Transverse colon (tissue), 4 donors: ENCODE results near the gene SGIP1. TPM values are rescaled to one million over a fixed set of nuclear protein-coding genes. Genes with fewer than 3 reads are reported as not detected.

Source experiments
- DNase-seq: peaks from one replicate; pipeline ENCODE4 v3.0.0-alpha.2; 2019
- H3K27ac ChIP-seq, 4 donors: fragments of 200-600 bp; sonication (generic); 2 replicates each; pipeline ENCODE4 v1.5.1; 2016 to 2018; ENCODE audit warnings: inconsistent platforms in 4 of 4
- H3K27me3 ChIP-seq: fragments of 200-600 bp; sonication (generic); 2 replicates; pipeline ENCODE4 v1.5.1; 2017; ENCODE audit warnings: inconsistent platforms
- H3K36me3 ChIP-seq, 4 donors: fragments of 200-600 bp; sonication (generic); 2 replicates each; pipeline ENCODE4 v1.5.1; 2017 to 2019; ENCODE audit warnings: inconsistent platforms in 4 of 4
- H3K4me1 ChIP-seq, 4 donors: fragments of 200-600 bp; sonication (generic); 2 replicates each; pipeline ENCODE4 v1.5.1; 2017 to 2020; ENCODE audit warnings: inconsistent platforms in 4 of 4
- H3K4me3 ChIP-seq, 4 donors: fragments of 200-600 bp; sonication (generic); 1 replicate in 1 of 4; 2 replicates in 3 of 4; pipeline versions ENCODE4 v1.5.1 to v1.6.1; 2017 to 2019; ENCODE audit warnings: inconsistent platforms in 4 of 4
- H3K9me3 ChIP-seq, 2 donors: fragments of 200-600 bp; sonication (generic); 2 replicates each; pipeline ENCODE4 v1.5.1; 2017 to 2019; ENCODE audit warnings: inconsistent platforms in 2 of 2
- EP300 ChIP-seq: sonication (generic); formaldehyde crosslinking; IDR thresholded peaks from one replicate; pipeline ENCODE4 v1.6.1; 2017; ENCODE audit warnings: antibody characterized with exemption, low read depth
- POLR2A ChIP-seq: fragments of 450-650 bp; IDR thresholded peaks from one replicate; pipeline ENCODE4 v1.6.1; 2016; ENCODE audit warnings: antibody characterized with exemption, mild to moderate bottlenecking, moderate library complexity
- POLR2AphosphoS5 ChIP-seq, 3 donors: sonication (generic); formaldehyde crosslinking; IDR thresholded peaks; one replicate each; pipeline ENCODE4 v1.6.1; 2016; ENCODE audit warnings: antibody characterized with exemption in 3 of 3
- WGBS, 2 donors: methylation state at CpG; one replicate each; pipeline ENCODE4 v1.1.5; 2018; ENCODE audit warnings: low coverage in 1 of 2; 5-methylcytosine and 5-hydroxymethylcytosine counted together
- in situ Hi-C, 4 donors: fragments of 200-750 bp; cut with MboI; loops; one replicate each; pipeline versions ENCODE4 v1.15.0 to v1.15.1; 2017; ENCODE audit warnings: low sequenced_read_pairs in 3 of 4, low pct_ligation_motif_present in 1 of 4, low pct_unique_long_range_greater_than_20kb in 1 of 4
- intact Hi-C: fragments of 100-400 bp; cut with DNase I; formaldehyde crosslinking; loops from one replicate; pipeline ENCODE4 v1.15.1; 2023; ENCODE audit warnings: low total_unique reads
- total RNA-seq, 4 donors: library from RNA; depleted of rRNA; stranded (reverse); fragments of >200 nt; gene quantifications; one replicate each; pipeline ENCODE4 v1.1.0, GENCODE V29; 2016
- TF ChIP-seq, protein P1 (sequence below), 5 experiments: fragments of 200-600 bp in 3 of 5; fragments of 450-650 bp in 2 of 5; sonication (generic) in 3 of 5; IDR thresholded peaks; 1 replicate in 2 of 5; 2 replicates in 3 of 5; pipeline ENCODE4 v1.5.1; 2016 to 2017; ENCODE audit warnings: antibody characterized with exemption in 5 of 5, inconsistent platforms in 3 of 5, mild to moderate bottlenecking in 2 of 5, moderate library complexity in 1 of 5

Gene SGIP1
- total RNA-seq, 4 donors from 2014 or later, result 1.4 to 1.8 TPM; not detected in 2

DNA sequence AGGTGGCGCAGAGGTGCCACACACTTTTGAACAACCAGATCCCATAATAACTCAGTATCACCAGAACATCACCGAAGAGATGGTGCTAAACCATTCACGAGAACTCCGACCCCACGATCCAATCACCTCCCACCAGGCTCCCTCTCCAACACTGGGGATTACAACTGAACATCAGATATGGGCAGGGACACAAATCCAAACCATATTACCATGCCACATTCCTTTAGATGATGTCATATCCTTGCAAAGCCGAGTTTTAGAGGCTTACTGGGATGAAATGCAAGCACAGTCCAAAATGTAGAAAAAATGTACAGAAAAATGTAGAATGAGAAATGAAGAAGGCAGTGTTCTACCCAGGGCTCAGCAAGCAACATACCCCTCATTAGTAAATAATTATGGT, 64.7 kb downstream of the SGIP1 start:
- Histone ChIP-seq H3K4me3 (no peak overlapping the region), H3K4me1 (no peaks in the 10 kb centered on the region), H3K9me3 (no peaks in the 10 kb centered on the region), H3K36me3 (no peaks in the 10 kb centered on the region), H3K27me3 (no peaks in the 10 kb centered on the region), H3K27ac (no peak overlapping the region)
- TF ChIP-seq POLR2A, result no peak
- no peak for TF ChIP-seq EP300
- no peak for TF ChIP-seq POLR2AphosphoS5 (IDR thresholded peaks at IDR 0.05)
- TF ChIP-seq, protein P1, sequence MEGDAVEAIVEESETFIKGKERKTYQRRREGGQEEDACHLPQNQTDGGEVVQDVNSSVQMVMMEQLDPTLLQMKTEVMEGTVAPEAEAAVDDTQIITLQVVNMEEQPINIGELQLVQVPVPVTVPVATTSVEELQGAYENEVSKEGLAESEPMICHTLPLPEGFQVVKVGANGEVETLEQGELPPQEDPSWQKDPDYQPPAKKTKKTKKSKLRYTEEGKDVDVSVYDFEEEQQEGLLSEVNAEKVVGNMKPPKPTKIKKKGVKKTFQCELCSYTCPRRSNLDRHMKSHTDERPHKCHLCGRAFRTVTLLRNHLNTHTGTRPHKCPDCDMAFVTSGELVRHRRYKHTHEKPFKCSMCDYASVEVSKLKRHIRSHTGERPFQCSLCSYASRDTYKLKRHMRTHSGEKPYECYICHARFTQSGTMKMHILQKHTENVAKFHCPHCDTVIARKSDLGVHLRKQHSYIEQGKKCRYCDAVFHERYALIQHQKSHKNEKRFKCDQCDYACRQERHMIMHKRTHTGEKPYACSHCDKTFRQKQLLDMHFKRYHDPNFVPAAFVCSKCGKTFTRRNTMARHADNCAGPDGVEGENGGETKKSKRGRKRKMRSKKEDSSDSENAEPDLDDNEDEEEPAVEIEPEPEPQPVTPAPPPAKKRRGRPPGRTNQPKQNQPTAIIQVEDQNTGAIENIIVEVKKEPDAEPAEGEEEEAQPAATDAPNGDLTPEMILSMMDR (IDR thresholded peaks at IDR 0.05), result no peak
- DNase-seq, result no peak
- in situ Hi-C loops, result no loop called here
- 84 to 85% methylated on average over 5 to 6 of the region's 6 CpGs for WGBS, 2 donors
- intact Hi-C loops, result no loop called here

DNA sequence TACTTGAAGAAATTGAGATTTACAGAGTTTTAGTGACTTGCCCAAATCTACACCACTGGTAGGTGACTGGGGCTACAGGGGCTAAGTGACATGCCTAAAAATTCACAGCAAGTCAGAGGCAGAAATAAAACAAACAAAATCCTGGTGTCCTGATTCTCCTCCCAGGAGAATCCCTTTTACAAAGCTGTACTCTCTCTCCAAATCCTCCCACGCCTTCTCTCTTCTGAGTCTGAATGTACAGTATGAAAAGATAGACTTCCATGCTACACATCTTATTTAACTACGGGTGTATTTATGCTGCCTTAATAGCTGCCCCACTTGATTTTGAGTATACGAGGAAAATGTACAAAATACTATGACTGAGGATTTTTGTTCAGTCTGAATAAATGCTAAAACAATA, 65.4 kb downstream of the SGIP1 start:
- H3K27ac ChIP-seq, result no peak overlapping the region
- in situ Hi-C loops (no loop called here), intact Hi-C loops (no loop called here)
- no peaks in the 10 kb centered on the region for H3K36me3 ChIP-seq
- TF ChIP-seq POLR2AphosphoS5 (IDR thresholded peaks at IDR 0.05), result no peak
- TF ChIP-seq, protein P1 (IDR thresholded peaks at IDR 0.05), result no peak
- no peak for TF ChIP-seq EP300
- no peak for TF ChIP-seq POLR2A
- no peaks in the 10 kb centered on the region for H3K27me3 ChIP-seq
- no peak overlapping the region for H3K4me3 ChIP-seq
- H3K9me3 ChIP-seq, result no peaks in the 10 kb centered on the region
- no peaks in the 10 kb centered on the region for H3K4me1 ChIP-seq
- DNase-seq, result no peak
- WGBS, 2 donors, result 79 to 82% methylated on average over 3 of the region's 3 CpGs

DNA sequence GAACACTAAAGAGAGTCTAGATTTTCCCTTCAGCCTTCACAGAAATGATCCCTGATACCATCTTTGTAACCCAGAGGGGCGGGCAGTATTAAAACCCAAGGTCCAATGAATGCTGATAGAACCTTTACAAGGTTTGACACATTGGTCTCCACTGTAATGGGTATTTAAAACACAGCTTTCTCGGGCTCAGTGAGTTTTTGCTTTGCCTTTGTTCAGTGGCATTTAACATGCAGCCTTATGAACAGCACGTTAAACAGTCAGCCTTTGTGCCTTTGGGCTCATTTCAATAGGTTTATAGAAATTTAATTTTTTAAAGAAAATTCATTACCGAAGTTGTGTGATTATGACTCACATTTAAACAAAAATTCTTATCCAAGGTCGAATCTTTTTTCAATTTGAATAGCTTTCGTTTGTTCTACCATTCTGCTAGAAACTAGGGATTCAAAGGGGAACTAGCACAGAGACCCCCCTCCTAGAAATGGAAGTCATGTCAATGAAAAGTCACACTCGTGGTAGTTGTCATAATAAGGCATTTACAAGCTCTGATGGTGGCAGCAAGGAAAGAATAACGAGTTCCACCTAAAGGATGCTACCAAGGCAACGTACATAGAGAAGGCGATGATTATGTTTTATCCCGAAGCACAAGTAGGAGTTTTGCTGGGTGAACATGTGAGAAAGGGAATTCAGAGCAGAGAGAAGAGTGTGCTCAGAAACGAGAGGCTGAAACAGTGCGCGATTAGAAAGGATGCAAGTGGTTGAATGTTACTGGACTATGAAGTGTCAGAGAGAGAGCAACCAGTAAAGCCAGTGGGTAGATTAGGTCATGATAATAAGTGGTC, 66.2 kb downstream of the SGIP1 start:
- H3K27me3 ChIP-seq, result no peaks in the 10 kb centered on the region
- H3K9me3 ChIP-seq, result no peaks in the 10 kb centered on the region
- TF ChIP-seq POLR2AphosphoS5 (IDR thresholded peaks at IDR 0.05) (no peak), POLR2A (no peak)
- no peaks in the 10 kb centered on the region for H3K36me3 ChIP-seq
- no peak overlapping the region for H3K4me3 ChIP-seq
- no peak for DNase-seq
- 68 to 82% methylated on average over 11 to 14 of the region's 14 CpGs for WGBS, 2 donors
- in situ Hi-C loops (no loop called here), intact Hi-C loops (no loop called here)
- no peaks in the 10 kb centered on the region for H3K4me1 ChIP-seq
- H3K27ac ChIP-seq, result no peak overlapping the region

DNA sequence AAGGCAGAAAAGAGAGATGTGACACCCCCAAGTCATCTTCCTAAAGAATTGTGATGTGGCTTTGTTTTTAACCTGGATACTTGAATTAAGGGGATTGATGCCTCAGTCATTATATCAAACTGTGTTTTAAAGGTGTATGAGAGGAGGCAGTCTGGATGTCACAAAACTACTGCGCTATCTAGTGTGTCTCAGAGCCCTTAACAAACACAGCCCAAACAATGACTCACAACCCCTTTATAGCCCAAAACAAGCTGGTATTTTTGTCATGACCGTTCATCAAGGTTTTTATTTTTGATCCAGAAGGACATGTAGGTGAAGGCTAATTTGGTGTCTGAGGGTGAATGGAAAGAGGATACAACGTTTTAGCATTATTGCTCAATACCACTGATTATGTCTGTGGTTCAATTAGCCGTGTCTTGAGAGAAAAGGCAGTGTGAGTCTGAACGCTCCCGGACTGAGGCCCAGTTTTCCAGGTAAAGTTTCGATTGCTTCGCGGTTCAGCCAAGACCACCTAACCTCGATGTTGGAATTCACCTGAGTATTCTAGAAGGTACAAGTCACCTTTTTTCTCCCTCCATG, 71.6 kb downstream of the SGIP1 start:
- no peaks in the 10 kb centered on the region for H3K4me1 ChIP-seq
- no peaks in the 10 kb centered on the region for H3K27me3 ChIP-seq
- H3K9me3 ChIP-seq, result no peaks in the 10 kb centered on the region
- no peak for DNase-seq
- in situ Hi-C loops, result no loop called here
- H3K36me3 ChIP-seq, result no peaks in the 10 kb centered on the region
- 74 to 82% methylated on average over 10 of the region's 10 CpGs for WGBS, 2 donors
- H3K4me3 ChIP-seq, result no peak overlapping the region
- H3K27ac ChIP-seq, result no peak overlapping the region
- intact Hi-C loops, result no loop called here
- TF ChIP-seq, protein P1 (IDR thresholded peaks at IDR 0.05), result no peak
- TF ChIP-seq EP300, result no peak
- TF ChIP-seq POLR2AphosphoS5 (IDR thresholded peaks at IDR 0.05), result no peak
- TF ChIP-seq POLR2A, result no peak
